Heart left ventricle (tissue), 16 donors: Measurements from ENCODE around the gene CYB5A. TPM values are rescaled to one million over a fixed set of nuclear protein-coding genes. Genes with fewer than 3 reads are reported as not detected.

ENCODE experiments used
- ATAC-seq, 4 donors: fragments of 200-7000 bp; cut with Tn5 transposase; one replicate each; pipeline ENCODE4 v1.9.1; 2020 to 2022; ENCODE audit warnings: moderate library complexity in 4 of 4, mild to moderate bottlenecking in 3 of 4, moderate number of reproducible peaks in 1 of 4
- DNase-seq, 5 donors: peaks; one replicate each; pipeline ENCODE4 v3.0.0-alpha.2; 2020
- H3K27ac ChIP-seq, 12 donors: fragments of 200-600 bp; sonication (generic) in 4 of 12; one replicate each; pipeline versions ENCODE4 v1.5.0 to v1.8.0; 2016 to 2022; ENCODE audit warnings: mild to moderate bottlenecking in 2 of 12
- H3K27me3 ChIP-seq, 9 donors: fragments of 200-600 bp; sonication (generic) in 2 of 9; one replicate each; pipeline versions ENCODE4 v1.5.1 to v1.8.0; 2016 to 2022; ENCODE audit warnings: mild to moderate bottlenecking in 3 of 9
- H3K36me3 ChIP-seq, 9 donors: fragments of 200-600 bp; sonication (generic) in 2 of 9; one replicate each; pipeline versions ENCODE4 v1.5.0 to v1.8.0; 2018 to 2022; ENCODE audit warnings: mild to moderate bottlenecking in 2 of 9
- H3K4me1 ChIP-seq, 12 donors: fragments of 200-600 bp; sonication (generic) in 4 of 12; one replicate each; pipeline versions ENCODE4 v1.5.0 to v1.8.0; 2016 to 2022; ENCODE audit warnings: mild to moderate bottlenecking in 3 of 12
- H3K4me3 ChIP-seq, 12 donors: fragments of 200-600 bp; sonication (generic) in 4 of 12; one replicate each; pipeline versions ENCODE4 v1.5.0 to v1.8.0; 2017 to 2022; ENCODE audit warnings: mild to moderate bottlenecking in 9 of 12, moderate library complexity in 4 of 12
- H3K9me3 ChIP-seq, 12 donors: fragments of 200-600 bp; sonication (generic) in 4 of 12; one replicate each; pipeline versions ENCODE4 v1.5.0 to v1.8.0; 2016 to 2022; ENCODE audit warnings: mild to moderate bottlenecking in 1 of 12
- CTCF ChIP-seq, 12 donors: fragments of 200-600 bp; sonication (generic) in 4 of 12; IDR thresholded peaks; one replicate each; pipeline versions ENCODE4 v1.5.0 to v1.8.0; 2018 to 2022; ENCODE audit warnings: antibody characterized with exemption in 12 of 12, mild to moderate bottlenecking in 5 of 12
- POLR2A ChIP-seq, 2 donors: fragments of 450-650 bp; IDR thresholded peaks; one replicate each; pipeline ENCODE4 v1.6.1; 2017; ENCODE audit warnings: antibody characterized with exemption in 2 of 2, mild to moderate bottlenecking in 2 of 2, moderate library complexity in 2 of 2
- WGBS, 4 donors: extraction: QIAGEN DNeasy Blood & Tissue Kit in 2 of 4; methylation state at CpG; one replicate each; pipeline versions ENCODE4 v1.1.5 to v1.1.7; 2013 to 2018; 5-methylcytosine and 5-hydroxymethylcytosine counted together
- intact Hi-C, 10 donors: fragments of 100-400 bp; cut with DNase I; formaldehyde crosslinking; loops; one replicate each; pipeline versions ENCODE4 v1.11.1 to v1.14.2; 2022
- polyA plus RNA-seq, 2 donors: library from polyadenylated mRNA; stranded (reverse); fragments of 200-250 nt; gene quantifications; one replicate each; pipeline ENCODE4 v1.2.3, GENCODE V29; 2013
- total RNA-seq, 9 donors: library from RNA; depleted of rRNA in 2 of 9; stranded (reverse); fragments of >200 nt in 2 of 9; fragmentation: NEBNext Ultra II Directional in 3 of 9; extraction: Animal tissue kit (Norgen Biotek cat#: 25700) in 3 of 9; gene quantifications; one replicate each; pipeline versions ENCODE4 v1.1.0 to v1.2.4, GENCODE V29; 2016 to 2023
- donor health status: ischemic (EF 13 %, LVEDD 7.1; RV severe dilation, severe dysfunction).
- donor health status: healthy with polysubstance abuse.
- donor health status: DM: no; HTN: yes; CAD: no.
- donor health status: DM: no; HTN: no; CAD: no.
- donor health status: ischemic (EF 25% LVEDD 6.9; RV normal size, moderate dysfunction).
- donor health status: ischemic (EF 25% LVEDD 5.7; RV mildly dilated, moderate dysfunction).
- donor health status: healthy.
- donor health status: DM: yes; HTN: yes; CAD: no.
- donor health status: ischemic (EF 35%, LVEDD 5.7; RV mildly dilated, moderate dysfunction).
- donor health status: nonischemic (EF 11% LVEDD 7.7; RV severe dilation, severe dysfunction).
- donor health status: DM: yes; HTN: yes; CAD: no.
- donor health status: PGD.
- donor health status: ischemic (EF 29% LVEDD 5.4; RV normal size, mild dysfunction).
- donor health status: nonischemic (EF 23%, LVEDD 6.1; RV moderate dilation, normal function).

The CYB5A gene
- total and polyA plus RNA-seq, 11 donors = 46.5 to 146 (median 82.6) TPM

- H3K27me3 ChIP-seq = no peaks in the 10 kb centered on the region
- intact Hi-C loops = no loop called here
- WGBS, 4 donors = 53 to 77% (median 59%) methylated on average over 9 of the region's 9 CpGs
- H3K27ac ChIP-seq = peak overlapping the region in 11 of 12 donors; percentile 20 to 89 (median 55)
- DNase-seq (no peak), ATAC-seq (no peak)
- TF ChIP-seq CTCF (IDR thresholded peaks at IDR 0.05) (no peak), POLR2A (IDR thresholded peaks at IDR 0.05) (no peak)
- H3K9me3 ChIP-seq = no peaks in the 10 kb centered on the region
- no peaks in the 10 kb centered on the region for H3K36me3 ChIP-seq
- H3K4me1 ChIP-seq = peaks cover 0 to 63% (median 43%) of the 10 kb centered on the region in 12 donors
- H3K4me3 ChIP-seq = no peak overlapping the region
These were observed 3.0 kb downstream of the CYB5A start for GRCh38 chr18:74288730-74289129.

- 87 to 91% (median 90%) methylated on average over 5 of the region's 5 CpGs for WGBS, 4 donors
- intact Hi-C loops = no loop called here
- Histone ChIP-seq H3K27ac (peak overlapping the region in 10 of 12 donors; percentile 20 to 89 (median 56)), H3K4me1 (peaks cover 0 to 70% (median 50%) of the 10 kb centered on the region in 12 donors), H3K4me3 (no peak overlapping the region), H3K36me3 (no peaks in the 10 kb centered on the region), H3K9me3 (no peaks in the 10 kb centered on the region), H3K27me3 (no peaks in the 10 kb centered on the region)
- ATAC-seq (no peak), DNase-seq (no peak)
- no peak for TF ChIP-seq CTCF (IDR thresholded peaks at IDR 0.05)
- no peak for TF ChIP-seq POLR2A (IDR thresholded peaks at IDR 0.05)
These were observed 3.7 kb downstream of the CYB5A start for GRCh38 chr18:74288041-74288440.

GRCh38 chr18:74286856-74287255 is 4.9 kb downstream of the CYB5A start:
- H3K4me1 ChIP-seq = peaks cover 6 to 78% (median 62%) of the 10 kb centered on the region in 12 donors
- H3K27ac ChIP-seq = peak overlapping the region in 5 of 12 donors; percentile 11 to 89 (median 48)

More at GRCh38 chr18:74286856-74287255, 4.9 kb downstream of the CYB5A start:
- Histone ChIP-seq H3K4me3 (no peak overlapping the region), H3K9me3 (no peaks in the 10 kb centered on the region), H3K36me3 (no peaks in the 10 kb centered on the region), H3K27me3 (no peaks in the 10 kb centered on the region)
- 86 to 97% (median 96%) methylated on average over 2 of the region's 2 CpGs for WGBS, 4 donors
- TF ChIP-seq CTCF (IDR thresholded peaks at IDR 0.05) (no peak), POLR2A (IDR thresholded peaks at IDR 0.05) (no peak)
- ATAC-seq (no peak), DNase-seq (no peak)
- intact Hi-C loops = no loop called here
